ENCODE results near the gene EVL. TPM values are rescaled to one million over a fixed set of nuclear protein-coding genes. Genes with fewer than 3 reads are reported as not detected.

Gene EVL, protein sequence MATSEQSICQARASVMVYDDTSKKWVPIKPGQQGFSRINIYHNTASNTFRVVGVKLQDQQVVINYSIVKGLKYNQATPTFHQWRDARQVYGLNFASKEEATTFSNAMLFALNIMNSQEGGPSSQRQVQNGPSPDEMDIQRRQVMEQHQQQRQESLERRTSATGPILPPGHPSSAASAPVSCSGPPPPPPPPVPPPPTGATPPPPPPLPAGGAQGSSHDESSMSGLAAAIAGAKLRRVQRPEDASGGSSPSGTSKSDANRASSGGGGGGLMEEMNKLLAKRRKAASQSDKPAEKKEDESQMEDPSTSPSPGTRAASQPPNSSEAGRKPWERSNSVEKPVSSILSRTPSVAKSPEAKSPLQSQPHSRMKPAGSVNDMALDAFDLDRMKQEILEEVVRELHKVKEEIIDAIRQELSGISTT
- total RNA-seq = 100 to 1,000 TPM; 340 to 351 TPM

DNA sequence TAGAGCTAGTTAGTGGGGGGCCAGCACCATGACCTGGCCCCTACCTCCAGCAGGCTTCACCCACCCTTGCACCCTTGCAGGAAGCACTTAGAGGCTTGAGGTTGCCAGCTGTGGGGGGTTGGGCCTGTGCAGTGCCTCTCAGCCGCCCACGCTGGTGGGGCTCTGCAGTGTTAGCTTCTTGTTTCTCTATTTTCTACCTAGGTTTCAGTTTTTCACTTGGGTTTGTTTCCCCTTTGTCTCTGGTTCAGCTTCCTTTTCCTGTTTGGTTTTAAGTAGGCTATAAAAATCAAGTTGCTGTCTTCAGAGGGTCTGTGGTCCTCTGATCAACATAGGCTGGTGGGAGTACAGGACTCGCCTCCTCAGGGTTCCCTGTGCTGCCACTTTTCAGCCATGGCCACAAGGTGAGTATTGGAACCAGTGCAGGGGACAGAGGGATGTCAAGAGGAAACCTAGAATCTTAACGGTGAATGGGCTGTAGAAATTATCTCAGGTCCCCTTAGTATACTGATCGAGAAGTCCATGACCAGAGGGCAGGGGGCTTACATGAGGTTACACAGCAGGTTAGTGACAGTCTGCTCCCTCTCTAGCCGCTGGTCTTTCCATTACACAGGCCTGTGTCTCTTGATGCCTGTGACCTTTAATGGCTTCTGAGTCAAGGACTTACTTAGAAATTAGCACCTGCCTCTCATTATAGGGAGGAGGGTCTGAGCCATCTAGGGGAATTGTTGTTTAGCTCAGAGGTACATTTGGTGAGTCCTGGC, at the start of gene EVL:
TSS of gene EVL (plus strand) at position 312 of the 761 bp plus-strand sequence. CDS start at position 391, 79 bp downstream.
- Mint-ChIP-seq H3K36me3 (ENCODE audit: low read depth) (peaks cover 47% of the 10 kb centered on the region), H3K9me3 (no peaks in the 10 kb centered on the region), H3K4me1 (ENCODE audit: low read depth) (peaks cover 51% of the 10 kb centered on the region), H3K27me3 (no peaks in the 10 kb centered on the region), H3K4me3 (peak within 1 kb of the TSS; percentile 89), H3K27ac (peak within 1 kb of the TSS; percentile 99)
- ChIA-PET CTCF (interaction anchor here (1.8 to 26.8 kb wide), 6 partner anchors 7 to 127 kb away, joined by 4 to 913 read pairs (median 38); no protein-coding TSS in a partner anchor), POLR2A (interaction anchor here (0.6 to 24.7 kb wide), 27 partner anchors 3 to 310 kb away, joined by 3 to 840 read pairs (median 4); partner anchors contain the start of genes DEGS2 and EVL)
- peak; percentile 98 for DNase-seq
- intact Hi-C loops (cut with micrococcal nuclease) = loop anchor here (2.0 to 10.0 kb wide), 7 partner anchors 14 to 800 kb away; partner anchors contain the start of genes WDR25 and YY1
- TF ChIP-seq, protein P1, sequence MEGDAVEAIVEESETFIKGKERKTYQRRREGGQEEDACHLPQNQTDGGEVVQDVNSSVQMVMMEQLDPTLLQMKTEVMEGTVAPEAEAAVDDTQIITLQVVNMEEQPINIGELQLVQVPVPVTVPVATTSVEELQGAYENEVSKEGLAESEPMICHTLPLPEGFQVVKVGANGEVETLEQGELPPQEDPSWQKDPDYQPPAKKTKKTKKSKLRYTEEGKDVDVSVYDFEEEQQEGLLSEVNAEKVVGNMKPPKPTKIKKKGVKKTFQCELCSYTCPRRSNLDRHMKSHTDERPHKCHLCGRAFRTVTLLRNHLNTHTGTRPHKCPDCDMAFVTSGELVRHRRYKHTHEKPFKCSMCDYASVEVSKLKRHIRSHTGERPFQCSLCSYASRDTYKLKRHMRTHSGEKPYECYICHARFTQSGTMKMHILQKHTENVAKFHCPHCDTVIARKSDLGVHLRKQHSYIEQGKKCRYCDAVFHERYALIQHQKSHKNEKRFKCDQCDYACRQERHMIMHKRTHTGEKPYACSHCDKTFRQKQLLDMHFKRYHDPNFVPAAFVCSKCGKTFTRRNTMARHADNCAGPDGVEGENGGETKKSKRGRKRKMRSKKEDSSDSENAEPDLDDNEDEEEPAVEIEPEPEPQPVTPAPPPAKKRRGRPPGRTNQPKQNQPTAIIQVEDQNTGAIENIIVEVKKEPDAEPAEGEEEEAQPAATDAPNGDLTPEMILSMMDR (IDR thresholded peaks at IDR 0.05) = no peak
- peak; percentile 42 for ATAC-seq

GRCh38 chr14:100017553-100017952, 47.7 kb upstream of the EVL start:
- Mint-ChIP-seq H3K4me3 (no peak overlapping the region), H3K9me3 (no peaks in the 10 kb centered on the region), H3K27ac (no peak overlapping the region), H3K36me3 (ENCODE audit: low read depth) (no peaks in the 10 kb centered on the region), H3K4me1 (ENCODE audit: low read depth) (peaks cover 7% of the 10 kb centered on the region), H3K27me3 (no peaks in the 10 kb centered on the region)
- POLR2A ChIA-PET = interaction anchor here (1.9 kb wide), 1 partner anchor 13 kb away, joined by 5 read pairs; no protein-coding TSS in a partner anchor
- intact Hi-C loops (cut with micrococcal nuclease) = no loop called here
- CTCF ChIA-PET = interaction anchor here (1.5 kb wide), 1 partner anchor 19 kb away, joined by 4 read pairs; no protein-coding TSS in a partner anchor
- TF ChIP-seq, protein P1 (IDR thresholded peaks at IDR 0.05) = no peak
- no peak for ATAC-seq
- DNase-seq = no peak

DNA sequence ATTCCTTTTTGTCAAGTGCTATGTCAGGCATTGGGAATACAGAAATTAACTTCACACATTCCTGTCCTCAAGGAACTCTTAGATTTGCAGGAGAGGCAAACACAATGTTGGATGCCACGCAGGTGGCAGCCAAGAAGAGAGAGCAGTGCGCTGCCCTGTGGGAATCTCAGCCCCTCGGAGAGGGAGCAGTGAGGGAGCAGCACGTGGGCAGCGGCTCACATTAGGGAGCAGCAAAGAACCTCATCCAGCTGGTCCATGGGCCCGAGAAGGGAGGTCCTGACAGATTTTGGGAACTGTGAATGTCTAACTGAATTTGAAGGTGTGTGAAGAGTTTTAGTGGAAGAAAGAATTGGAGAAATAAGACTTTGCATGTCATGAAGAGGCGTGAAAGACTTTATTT, 47.2 kb upstream of the EVL start:
- H3K4me3 Mint-ChIP-seq = no peak overlapping the region
- CTCF ChIA-PET = interaction anchor here (1.3 kb wide), 1 partner anchor 53 kb away, joined by 3 read pairs; no protein-coding TSS in a partner anchor
- DNase-seq (no peak), ATAC-seq (no peak)
- peaks cover 2% of the 10 kb centered on the region for H3K4me1 Mint-ChIP-seq (ENCODE audit: low read depth)
- intact Hi-C loops (cut with micrococcal nuclease) = no loop called here
- H3K27ac Mint-ChIP-seq = no peak overlapping the region
- H3K36me3 Mint-ChIP-seq (ENCODE audit: low read depth) = no peaks in the 10 kb centered on the region
- POLR2A ChIA-PET = interaction anchor here (1.9 kb wide), 1 partner anchor 13 kb away, joined by 5 read pairs; no protein-coding TSS in a partner anchor
- H3K9me3 Mint-ChIP-seq = no peaks in the 10 kb centered on the region
- no peaks in the 10 kb centered on the region for H3K27me3 Mint-ChIP-seq
- TF ChIP-seq, protein P1 (IDR thresholded peaks at IDR 0.05) = no peak

GRCh38 chr14:100018482-100018881, 46.7 kb upstream of the EVL start:
- Mint-ChIP-seq H3K27me3 (no peaks in the 10 kb centered on the region), H3K4me3 (no peak overlapping the region)
- ATAC-seq = no peak

More at GRCh38 chr14:100018482-100018881, 46.7 kb upstream of the EVL start:
- DNase-seq = no peak
- H3K36me3 Mint-ChIP-seq (ENCODE audit: low read depth) = no peaks in the 10 kb centered on the region
- TF ChIP-seq, protein P1 (IDR thresholded peaks at IDR 0.05) = no peak
- intact Hi-C loops (cut with micrococcal nuclease) = no loop called here
- no peaks in the 10 kb centered on the region for H3K9me3 Mint-ChIP-seq
- ChIA-PET POLR2A (no interaction called here), CTCF (interaction anchor here (1.3 to 1.9 kb wide), 2 partner anchors 35 to 53 kb away, joined by 3 to 5 read pairs; no protein-coding TSS in a partner anchor)
- H3K4me1 Mint-ChIP-seq (ENCODE audit: low read depth) = no peaks in the 10 kb centered on the region
- no peak overlapping the region for H3K27ac Mint-ChIP-seq

Data from activated CD8-positive, alpha-beta T cell treated with anti-CD3 and anti-CD28 coated beads for 36 hours (primary cell).